Posterior cingulate gyrus (tissue), 11 donors: ENCODE measurements around the gene NDUFS6.
"Not testable (repeated sequence)": the region's sequence is repeated elsewhere in the genome, so short reads cannot be mapped to it uniquely, and the experiment has no call there.

ENCODE experiments used
- DNase-seq, 10 donors: peaks; one replicate each; pipeline versions ENCODE4 v3.0.0 to v3.0.0-alpha.2; 2020 to 2021; ENCODE audit warnings: mixed read lengths in 3 of 10
- intact Hi-C: fragments of 100-400 bp; cut with DNase I; formaldehyde crosslinking; loops from one replicate; pipeline ENCODE4 v1.15.1; 2023

NDUFS6 gene

GRCh38 chr5:1795506-1795905 lies 5.7 kb upstream of the NDUFS6 start:
- peak in 2 of 10 donors; percentile 63 to 74 for DNase-seq
- intact Hi-C loops: no loop called here

GRCh38 chr5:1795931-1796330 lies 5.3 kb upstream of the NDUFS6 start:
- intact Hi-C loops: no loop called here
- DNase-seq: peak in 2 of 10 donors; percentile 22 to 55

GRCh38 chr5:1796371-1797102 lies 4.7 kb upstream of the NDUFS6 start:
- DNase-seq: peak in 2 of 10 donors; percentile 48 to 59
- intact Hi-C loops: no loop called here

- intact Hi-C loops: no loop called here
- DNase-seq: peak in 2 of 10 donors; percentile 42 to 68
Observed at GRCh38 chr5:1797103-1797800, 4.0 kb upstream of the NDUFS6 start.

- peak in 2 of 10 donors; percentile 26 to 59 for DNase-seq
- intact Hi-C loops: no loop called here
Observed at GRCh38 chr5:1797855-1798254, 3.4 kb upstream of the NDUFS6 start.

GRCh38 chr5:1798589-1798988 lies 2.6 kb upstream of the NDUFS6 start:
- DNase-seq: peak in 2 of 10 donors; percentile 25 to 52
- intact Hi-C loops: not testable (repeated sequence)

GRCh38 chr5:1799110-1799601 lies 2.1 kb upstream of the NDUFS6 start:
- DNase-seq: peak in 1 of 10 donors; percentile 65
- intact Hi-C loops: no loop called here

GRCh38 chr5:1799602-1800471 lies 1.4 kb upstream of the NDUFS6 start, which contains the start of gene MRPL36:
MRPL36 (minus strand) TSS chr5:1799837; CDS start chr5:1798935, 902 bp downstream.
- intact Hi-C loops: no loop called here
- DNase-seq: peak; percentile 76 to 98 (median 87)

- intact Hi-C loops: no loop called here
- peak in 2 of 10 donors; percentile 36 to 56 for DNase-seq
Observed at GRCh38 chr5:1800472-1801221, 560 bp upstream of the NDUFS6 start.

GRCh38 chr5:1801967-1802295 lies 724 bp downstream of the NDUFS6 start:
- intact Hi-C loops: no loop called here
- no peak for DNase-seq

GRCh38 chr5:1803192-1803591 lies 2.0 kb downstream of the NDUFS6 start:
- DNase-seq: peak in 1 of 10 donors; percentile 4
- intact Hi-C loops: no loop called here

GRCh38 chr5:1804001-1804690 lies 2.9 kb downstream of the NDUFS6 start:
- DNase-seq: peak in 2 of 10 donors; percentile 56 to 65
- intact Hi-C loops: no loop called here

- intact Hi-C loops: no loop called here
- DNase-seq: peak in 2 of 10 donors; percentile 27 to 54
Observed at GRCh38 chr5:1805326-1805725, 4.1 kb downstream of the NDUFS6 start.

- intact Hi-C loops: no loop called here
- peak in 1 of 10 donors; percentile 55 for DNase-seq
Observed at GRCh38 chr5:1805736-1806135, 4.5 kb downstream of the NDUFS6 start.

- intact Hi-C loops: no loop called here
- peak in 1 of 10 donors; percentile 59 for DNase-seq
Observed at GRCh38 chr5:1806199-1806598, 5.0 kb downstream of the NDUFS6 start.

GRCh38 chr5:1806974-1807373 lies 5.8 kb downstream of the NDUFS6 start:
- peak in 1 of 10 donors; percentile 33 for DNase-seq
- intact Hi-C loops: no loop called here

- DNase-seq: peak in 1 of 10 donors; percentile 63
- intact Hi-C loops: no loop called here
Observed at GRCh38 chr5:1807451-1808185, 6.4 kb downstream of the NDUFS6 start.

GRCh38 chr5:1808439-1808838 lies 7.2 kb downstream of the NDUFS6 start:
- DNase-seq: no peak
- intact Hi-C loops: no loop called here
